HG03064 (cell line): ENCODE results near the gene DSTN.
"Not testable (repeated sequence)": the region's sequence is repeated elsewhere in the genome, so short reads cannot be mapped to it uniquely, and the experiment has no call there.

Source experiments
- ATAC-seq: cut with Tn5 transposase; IDR thresholded peaks from one replicate; pipeline ENCODE4 v1.9.1; 2021; ENCODE audit warnings: low read depth; ENCODE audit not compliant: unreplicated experiment

The DSTN gene

DNA sequence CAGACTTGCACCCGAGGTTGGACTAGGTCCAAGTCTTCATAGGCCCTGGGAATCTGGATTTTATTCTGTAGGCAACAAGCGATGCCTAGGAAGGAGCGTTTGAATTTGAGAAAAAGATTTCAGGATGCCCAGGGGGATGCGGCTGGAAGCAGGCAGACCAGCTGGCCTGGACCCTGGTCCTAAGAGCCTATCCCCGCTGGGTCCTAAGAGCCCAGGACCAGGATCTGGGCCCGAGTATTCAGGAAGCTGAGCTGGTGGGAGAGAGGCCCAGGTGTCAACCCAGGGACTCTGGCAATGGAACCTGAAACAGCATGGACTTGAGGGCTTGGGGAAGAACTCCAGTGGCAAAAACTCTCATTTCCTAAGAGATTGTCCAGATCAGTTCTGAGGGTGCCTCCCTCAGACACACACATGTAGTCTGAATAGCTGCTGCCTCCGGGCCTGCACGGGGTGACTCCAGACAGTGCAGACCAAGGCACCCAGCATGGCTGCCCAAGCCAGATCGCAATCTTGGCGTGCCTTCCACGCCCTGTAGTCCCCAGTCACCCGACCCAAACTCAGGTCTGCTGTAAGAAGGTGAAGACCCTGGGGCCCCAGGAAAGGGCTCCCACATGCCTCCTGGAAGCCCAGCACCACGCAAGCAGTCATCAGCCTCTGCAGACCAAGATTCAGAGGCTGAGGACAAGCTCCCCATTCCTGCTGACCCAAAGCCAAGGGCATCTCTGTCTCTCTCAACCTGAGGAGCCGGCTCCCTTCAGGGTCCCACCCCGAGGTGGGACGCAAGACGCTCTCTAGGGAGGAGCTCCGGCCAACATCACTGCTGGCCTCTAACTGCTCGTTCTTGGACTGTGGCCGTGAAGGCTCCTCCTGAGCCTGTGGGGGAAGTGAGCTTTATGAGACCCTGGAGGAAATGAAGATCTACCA is 77.8 kb downstream of the DSTN start:
- ATAC-seq, result no peak

DNA sequence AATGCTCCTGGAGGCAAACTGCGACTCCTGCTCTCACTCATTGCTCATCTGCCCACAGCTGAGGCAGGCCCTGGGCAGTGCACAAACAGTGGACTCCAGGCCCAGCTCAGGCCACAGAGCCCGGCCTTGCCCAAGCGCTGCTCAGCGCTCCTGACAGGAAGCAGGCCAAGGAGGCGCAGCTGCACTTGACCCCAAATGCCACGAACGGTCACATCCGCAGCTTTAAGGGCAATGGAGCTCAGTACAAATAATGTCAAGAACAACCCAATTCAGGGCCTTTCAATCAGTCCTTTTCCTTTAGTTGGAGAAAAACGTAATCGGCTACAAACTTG is 78.4 kb downstream of the DSTN start:
- ATAC-seq, result no peak

DNA sequence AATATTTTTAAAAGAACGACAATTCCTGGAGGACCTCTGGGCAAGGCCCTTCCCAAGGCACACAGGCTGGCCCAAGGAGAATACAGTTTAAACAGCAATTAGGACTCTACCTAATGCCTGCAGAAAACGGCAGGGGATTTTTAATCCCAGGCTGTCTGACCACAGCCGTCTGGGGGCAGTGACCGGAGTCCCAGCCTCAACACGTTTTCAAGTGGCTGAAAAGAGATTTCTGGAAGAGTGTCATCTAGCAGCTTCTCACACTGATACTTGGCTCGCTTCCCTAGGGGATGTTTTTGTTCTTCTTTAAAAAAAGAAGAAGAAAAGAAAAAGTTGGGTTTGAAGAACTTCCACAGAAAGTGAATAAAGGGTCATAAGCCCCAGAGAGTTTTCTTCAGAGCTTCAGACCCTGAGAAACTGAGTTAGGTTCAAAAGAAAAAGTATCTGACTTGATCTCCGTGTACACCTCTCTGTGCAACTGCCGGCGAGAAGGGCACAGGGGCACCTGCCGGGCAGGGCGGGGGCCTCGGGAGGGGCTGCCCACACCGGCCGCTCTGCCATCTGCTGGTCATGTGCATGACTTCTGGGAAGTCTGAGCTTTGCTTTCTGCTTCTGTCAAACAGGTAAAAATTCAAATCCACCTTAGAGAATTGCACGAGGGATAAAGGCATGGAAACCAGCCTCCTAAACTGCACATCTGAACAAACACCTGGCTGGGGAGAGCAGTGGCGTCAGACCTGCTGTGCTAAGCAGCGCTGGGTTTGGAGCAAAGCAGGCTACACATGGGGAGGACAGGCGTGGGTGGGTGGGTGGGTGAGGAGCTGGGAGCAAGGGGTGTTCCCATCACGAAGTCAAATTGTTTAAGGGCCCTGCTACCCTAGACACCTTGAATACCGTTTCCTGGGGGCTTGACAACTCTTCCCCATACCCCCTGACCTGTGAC is 79.2 kb downstream of the DSTN start:
- no peak for ATAC-seq

DNA sequence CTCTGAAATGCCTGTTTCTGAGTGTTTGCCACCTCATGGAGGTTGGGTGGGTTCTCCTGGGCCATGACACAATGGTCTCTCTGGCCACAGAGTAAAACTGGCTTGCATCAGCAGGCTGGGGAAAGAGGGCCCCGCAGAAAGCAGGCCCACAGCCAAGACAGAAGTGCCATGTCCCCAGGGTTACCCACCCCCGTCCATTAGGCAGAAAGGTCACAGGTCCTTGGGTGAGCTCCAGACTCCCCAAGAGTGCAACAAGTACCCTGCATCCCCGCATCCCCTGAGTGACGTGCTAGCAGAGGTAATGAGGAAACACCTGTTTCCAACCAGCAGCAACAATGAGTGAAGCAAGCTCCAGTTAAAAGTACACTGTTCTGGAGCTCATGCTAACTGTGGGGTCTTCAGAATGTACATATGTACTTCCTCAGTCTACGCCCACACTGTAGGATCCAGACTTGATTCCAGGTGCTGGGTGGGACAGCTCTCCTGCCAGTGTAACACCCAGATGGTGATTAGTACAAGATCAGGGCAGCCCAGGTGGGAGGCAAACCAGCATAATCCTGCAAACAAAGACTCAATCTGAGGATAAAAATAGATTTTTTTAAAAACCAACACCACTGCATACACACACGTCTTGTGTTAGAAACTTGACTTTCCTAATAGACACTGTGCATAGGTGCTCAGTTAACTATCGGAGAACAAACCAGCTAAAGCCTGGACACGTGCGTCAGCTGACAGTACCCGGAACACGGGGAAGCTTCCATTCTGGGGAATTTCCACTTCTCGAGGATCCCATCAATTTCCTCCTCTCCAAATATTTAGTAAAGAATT is 80.6 kb downstream of the DSTN start:
- no peak for ATAC-seq

DNA sequence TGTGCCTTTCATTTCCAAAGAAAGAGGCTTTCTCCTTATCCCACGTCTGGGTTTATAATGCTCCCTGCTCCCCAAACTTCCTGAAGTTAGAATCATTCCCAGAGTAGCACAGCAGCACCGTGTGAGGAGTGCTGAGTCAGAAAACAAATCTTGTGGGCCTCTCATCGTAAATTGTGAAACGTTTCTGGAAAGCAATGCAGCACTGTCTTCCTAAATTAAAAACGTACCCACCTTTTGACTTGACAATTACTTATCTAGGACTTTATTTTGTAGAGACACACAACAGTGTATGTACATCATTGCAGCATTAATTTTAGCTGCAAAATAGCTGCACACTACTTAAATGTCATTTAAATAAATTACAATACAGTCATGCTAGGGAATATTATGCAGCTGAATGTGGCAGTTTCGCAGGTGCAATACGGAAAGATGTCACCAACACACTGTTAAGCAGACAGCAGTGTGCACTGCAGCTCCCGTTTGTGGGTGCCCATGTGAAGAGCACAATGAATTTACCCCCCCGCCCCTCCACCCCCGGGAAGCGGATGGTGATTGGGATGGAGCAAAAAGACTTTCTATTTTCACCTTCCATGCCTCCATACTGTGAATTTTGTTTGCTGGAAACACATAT is 81.4 kb downstream of the DSTN start:
- no peak for ATAC-seq

DNA sequence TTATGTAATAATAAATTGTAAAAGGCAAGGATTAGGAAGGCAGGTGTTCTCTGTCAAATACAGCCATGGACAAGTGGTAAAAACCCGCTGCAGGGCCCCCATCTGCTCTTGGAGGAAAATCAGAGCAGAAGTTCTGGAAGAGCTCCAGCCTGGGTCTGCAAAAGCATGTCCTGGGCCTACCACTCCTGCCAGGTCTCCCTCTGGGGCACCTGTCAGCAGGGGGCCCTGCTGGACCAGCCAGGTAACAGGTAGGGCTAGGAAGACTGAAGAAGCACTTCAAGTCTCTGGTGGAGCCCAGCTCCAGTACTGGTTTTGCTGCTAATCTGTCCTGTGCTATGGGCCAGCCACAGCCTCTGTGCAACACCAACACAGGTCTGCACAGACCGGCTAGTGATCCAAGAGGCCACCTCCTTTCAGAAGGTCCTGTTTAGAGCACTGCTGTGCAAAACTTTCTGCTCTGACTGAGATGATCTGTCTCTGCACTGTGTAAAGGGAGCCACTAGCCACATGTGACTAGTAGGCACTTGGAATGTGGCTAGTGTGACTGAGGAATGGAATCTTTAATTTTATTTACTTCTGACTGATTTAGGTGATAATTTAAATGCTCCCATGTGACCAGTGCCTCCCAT is 82.0 kb downstream of the DSTN start:
- no peak for ATAC-seq

DNA sequence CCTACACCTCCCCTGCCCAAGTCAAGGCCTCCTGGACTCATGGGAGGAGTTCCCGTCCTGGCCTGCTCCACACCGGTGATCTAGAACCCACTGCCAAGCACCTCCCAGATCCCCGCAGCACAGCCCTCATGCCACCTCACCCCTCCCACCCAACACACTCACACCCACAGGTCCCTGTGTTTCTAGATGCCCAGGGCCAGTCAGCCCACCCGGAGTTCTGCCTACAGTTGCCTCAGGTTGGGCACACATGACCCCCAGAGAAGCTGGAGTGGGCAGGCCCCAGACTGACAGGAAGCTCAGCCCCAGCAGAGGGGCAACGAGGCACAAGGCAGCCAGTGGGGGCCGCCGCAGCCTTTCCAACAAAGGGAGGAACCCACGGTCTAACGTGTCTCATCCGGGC is 82.5 kb downstream of the DSTN start:
- no peak for ATAC-seq

DNA sequence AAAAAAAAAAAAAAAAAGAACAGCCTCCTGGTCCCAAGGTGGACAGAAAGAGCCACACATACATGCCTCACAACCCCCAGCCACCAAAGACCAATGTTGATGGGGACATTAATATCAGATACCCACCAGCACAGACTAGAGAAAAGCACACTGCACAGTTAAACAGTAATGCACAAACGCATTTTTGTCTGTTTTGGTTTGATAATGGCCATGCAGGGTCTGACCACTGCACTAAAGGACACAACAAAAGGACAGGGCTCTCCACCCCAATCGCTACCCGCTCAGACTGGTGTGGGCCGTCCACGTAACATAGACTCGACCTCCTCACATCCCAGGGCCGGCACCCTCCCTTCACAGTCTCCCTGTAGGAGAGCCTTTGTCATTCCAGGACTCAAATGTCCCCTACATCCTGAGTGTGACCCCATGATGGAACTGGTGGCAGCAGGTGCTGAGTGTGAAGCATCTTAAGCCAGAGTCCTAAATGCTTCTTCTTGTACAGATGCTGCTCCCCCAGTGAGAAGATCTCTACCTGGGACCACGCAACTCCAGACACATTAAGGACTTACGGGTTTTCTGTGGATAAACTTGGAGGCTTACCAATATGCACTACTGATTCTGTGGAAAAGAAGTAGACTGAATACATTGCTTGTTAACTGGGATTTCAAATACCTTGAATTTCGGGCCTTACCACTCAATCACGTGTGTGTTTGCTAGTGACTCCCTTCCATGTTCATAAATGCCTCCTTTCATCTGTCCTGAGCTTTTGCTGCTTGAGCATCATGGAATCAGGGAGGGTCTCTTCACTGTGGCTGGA is 84.2 kb downstream of the DSTN start:
- no peak for ATAC-seq

DNA sequence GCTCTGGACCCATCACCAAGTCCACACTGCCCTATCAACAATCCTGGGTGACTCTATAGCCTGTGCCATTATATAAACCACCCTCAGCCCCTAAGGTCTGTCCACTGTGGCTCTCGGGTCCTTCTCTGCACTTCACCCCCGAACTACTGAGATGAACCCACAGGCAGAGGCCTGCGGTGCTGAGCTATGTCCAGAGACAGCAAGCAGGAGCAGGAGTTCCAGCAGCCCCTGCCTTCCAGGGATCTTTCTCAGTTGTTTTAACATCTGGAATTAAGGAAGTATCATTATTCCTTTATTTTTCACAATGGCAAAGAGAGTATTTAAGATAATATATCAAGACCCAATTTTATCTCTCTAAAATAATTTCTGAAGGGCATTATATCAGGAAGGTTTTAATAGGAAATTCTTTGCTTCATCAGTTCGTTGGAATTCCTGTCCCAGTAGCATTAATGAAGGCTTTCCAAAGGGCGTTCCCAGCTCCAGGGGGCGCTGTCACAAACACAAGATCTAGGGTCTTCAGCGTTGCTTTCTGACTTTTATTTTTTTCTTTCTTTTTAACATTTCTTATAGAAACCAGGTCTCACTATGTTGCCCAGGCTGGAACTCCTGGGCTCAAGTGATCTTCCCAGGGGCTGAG is 84.9 kb downstream of the DSTN start:
- no peak for ATAC-seq

DNA sequence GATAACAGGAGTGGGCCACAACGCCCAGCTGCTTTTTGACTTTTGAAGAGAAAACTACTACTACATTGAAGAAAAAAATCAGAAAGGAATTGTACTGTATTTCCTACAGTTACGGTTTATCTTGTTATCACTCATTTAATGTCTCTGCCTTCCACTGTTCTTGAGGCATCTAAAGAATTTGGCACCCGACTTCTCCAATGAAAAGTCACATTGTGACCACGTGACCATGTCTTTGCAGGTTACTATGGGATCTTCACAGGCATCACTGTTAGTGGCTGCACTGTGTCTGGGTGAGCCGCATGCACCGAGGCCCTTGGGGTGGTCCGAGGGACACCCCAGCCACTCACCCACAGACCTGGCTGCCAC is 85.4 kb downstream of the DSTN start:
- no peak for ATAC-seq

DNA sequence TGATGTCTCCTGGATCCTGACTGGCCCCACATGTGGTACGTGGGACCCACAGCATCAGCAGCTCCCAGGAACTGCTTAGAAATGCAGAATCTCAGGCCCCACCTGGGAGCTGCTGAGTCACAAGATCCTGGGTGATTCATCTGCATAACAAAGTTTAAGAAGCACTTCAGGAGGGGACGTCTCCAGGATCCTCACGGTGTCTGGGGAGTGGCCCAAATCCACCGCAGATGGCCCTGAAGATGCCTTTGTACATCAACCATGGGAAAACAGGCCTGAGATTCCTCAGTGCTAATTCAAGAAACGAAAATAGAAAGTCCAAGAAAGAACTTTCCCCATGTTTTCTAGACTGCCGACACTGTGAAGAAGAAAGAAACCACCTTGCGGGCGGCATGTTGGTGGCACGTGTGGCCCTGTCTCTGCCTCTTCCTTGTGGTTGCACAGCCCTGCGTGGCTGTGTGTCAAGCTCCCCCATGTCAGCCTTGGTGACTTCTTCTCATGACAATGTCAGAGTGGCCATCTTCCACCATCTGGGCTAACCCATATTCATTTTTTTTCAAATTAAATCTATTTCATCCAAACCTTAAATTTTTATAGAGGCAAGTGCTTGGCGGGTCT is 86.1 kb downstream of the DSTN start:
- ATAC-seq, result no peak

DNA sequence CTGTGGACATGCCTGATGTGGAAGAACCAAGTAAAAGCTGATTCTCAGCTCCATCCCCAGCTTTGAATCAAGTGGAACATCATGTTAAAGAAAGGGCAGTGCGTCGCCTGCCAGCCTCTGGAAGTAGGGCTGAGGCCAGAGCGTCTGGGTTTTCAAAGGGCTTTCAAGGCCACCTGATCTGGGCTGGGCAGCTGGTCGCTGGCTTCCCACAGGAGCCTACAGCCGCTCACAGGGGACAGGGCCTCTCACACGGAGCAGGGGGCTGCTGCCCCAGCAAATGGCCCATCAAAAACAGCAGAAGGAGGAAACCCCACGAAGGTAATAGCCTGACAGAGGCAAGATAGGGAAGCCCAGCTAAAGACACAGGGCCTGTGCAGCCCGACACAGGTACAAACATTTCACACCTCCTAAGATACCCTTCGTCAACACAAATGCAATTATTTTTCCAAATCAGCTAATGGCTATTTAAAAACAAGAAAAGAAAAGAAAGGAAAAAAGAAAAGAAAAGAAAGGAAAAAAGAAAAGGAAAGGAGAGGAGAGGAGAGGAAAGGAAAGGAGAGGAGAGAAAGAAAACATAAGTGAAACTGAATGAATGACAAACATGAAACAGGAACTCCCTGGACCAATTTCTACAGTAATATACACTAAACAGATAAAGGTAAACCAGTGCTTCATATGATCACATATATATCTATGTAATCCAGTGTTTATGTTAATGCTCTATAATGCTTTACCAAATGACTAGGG is 87.4 kb downstream of the DSTN start:
- ATAC-seq, result no peak

DNA sequence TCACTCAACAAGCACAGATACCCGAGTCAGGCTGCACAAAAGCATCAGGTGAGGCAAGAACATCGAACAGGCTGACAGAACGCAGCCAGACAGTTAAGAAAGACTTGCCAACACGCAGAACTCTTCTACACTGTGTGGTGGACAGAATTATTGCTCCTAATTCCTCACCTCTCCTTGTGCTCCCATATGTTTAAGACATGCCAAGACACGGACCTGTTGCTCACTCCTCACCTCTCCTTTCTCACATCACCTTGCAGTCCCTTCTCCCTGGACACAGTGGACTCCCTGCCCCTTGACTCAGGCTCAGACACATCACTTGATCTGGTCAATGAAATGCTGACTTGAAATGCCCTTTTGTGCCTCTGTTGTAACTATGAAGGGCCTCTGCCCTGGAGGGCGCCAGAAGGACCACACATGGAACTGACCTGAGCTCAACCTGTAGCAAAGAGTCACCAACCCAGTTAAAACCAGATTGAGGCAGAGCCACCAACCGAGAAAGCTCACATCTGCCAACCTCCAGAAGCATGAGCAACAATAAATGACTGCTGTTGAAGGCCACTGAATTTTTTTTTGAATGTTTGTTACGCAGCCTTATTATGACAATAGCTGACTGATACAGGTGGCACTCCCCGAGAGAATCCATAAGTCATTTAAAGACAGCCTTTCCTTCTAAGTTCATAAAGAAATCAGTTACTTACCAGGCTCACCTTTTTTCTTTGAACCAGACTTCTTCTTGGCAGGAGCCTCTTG is 88.2 kb downstream of the DSTN start:
- ATAC-seq, result no peak

DNA sequence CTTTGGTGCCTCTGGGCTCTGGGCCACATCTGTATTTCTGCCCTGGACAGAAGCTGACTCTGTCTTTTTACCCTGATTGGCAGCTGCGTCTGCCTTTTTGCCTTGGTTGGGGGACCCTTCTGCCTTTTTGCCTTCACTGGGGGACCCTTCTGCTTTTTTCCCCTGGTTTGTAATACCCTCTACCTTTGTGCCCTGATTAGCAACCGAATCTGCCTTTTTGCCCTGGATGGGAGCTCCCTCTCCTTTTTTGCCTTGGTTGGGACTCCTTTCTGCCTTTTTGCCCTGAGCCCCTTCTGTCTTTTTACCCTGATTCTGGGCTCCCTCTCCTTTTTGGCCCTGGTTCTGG is 88.7 kb downstream of the DSTN start:
- ATAC-seq, result no peak

DNA sequence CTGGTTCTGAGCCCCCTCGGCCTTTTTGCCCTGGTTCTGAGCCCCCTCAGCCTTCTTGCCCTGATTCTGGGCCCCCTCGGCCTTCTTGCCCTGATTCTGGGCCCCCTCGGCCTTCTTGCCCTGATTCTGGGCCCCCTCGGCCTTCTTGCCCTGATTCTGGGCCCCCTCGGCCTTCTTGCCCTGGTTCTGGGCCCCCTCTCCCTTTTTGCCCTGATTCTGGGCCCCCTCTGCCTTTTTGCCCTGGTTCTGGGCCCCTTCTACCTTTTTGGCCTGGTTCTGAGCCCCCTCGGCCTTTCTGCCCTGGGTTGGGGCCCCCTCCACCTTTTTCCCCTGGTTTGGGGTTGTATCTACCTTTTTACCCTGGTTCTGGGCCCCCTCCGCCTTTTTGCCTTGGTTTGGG is 89.5 kb downstream of the DSTN start:
- ATAC-seq, result not testable (repeated sequence)
